Glutamatergic neuron (in vitro differentiated cells): ENCODE data around the gene IQSEC3. TPM values are rescaled to one million over a fixed set of nuclear protein-coding genes. Genes with fewer than 3 reads are reported as not detected.
"Not testable (repeated sequence)": the region's sequence is repeated elsewhere in the genome, so short reads cannot be mapped to it uniquely, and the experiment has no call there.

Experiments used
- DNase-seq: peaks from one replicate; pipeline ENCODE4 v3.0.0; 2022
- H3K27ac Mint-ChIP-seq: one replicate; pipeline ENCODE4 v1.8.0; 2020; ENCODE audit warnings: mild to moderate bottlenecking, mixed read lengths, inconsistent platforms; ENCODE audit not compliant: unreplicated experiment
- H3K27me3 Mint-ChIP-seq: one replicate; pipeline ENCODE4 v1.8.0; 2020; ENCODE audit warnings: mild to moderate bottlenecking, moderate library complexity, mixed read lengths, inconsistent platforms; ENCODE audit not compliant: unreplicated experiment
- H3K36me3 Mint-ChIP-seq: one replicate; pipeline ENCODE4 v1.8.0; 2020; ENCODE audit warnings: mild to moderate bottlenecking, mixed read lengths, inconsistent platforms; ENCODE audit not compliant: unreplicated experiment
- H3K4me1 Mint-ChIP-seq: one replicate; pipeline ENCODE4 v1.8.0; 2020; ENCODE audit warnings: mild to moderate bottlenecking, low read depth, mixed read lengths, inconsistent platforms; ENCODE audit not compliant: unreplicated experiment
- H3K4me3 Mint-ChIP-seq: one replicate; pipeline ENCODE4 v1.8.0; 2020; ENCODE audit warnings: mild to moderate bottlenecking, mixed read lengths, inconsistent platforms; ENCODE audit not compliant: unreplicated experiment
- H3K9me3 Mint-ChIP-seq: one replicate; pipeline ENCODE4 v1.8.0; 2020; ENCODE audit warnings: mild to moderate bottlenecking, moderate library complexity, mixed read lengths, inconsistent platforms; ENCODE audit not compliant: unreplicated experiment
- total RNA-seq: library from RNA; stranded (reverse); fragmentation: NEBNext Ultra II Directional; extraction: Animal tissue kit (Norgen Biotek cat#: 25700); gene quantifications from one replicate; pipeline ENCODE4 v1.2.1, GENCODE V29; 2021; ENCODE audit not compliant: unreplicated experiment
- TF ChIP-seq, protein P1 (sequence below): fragments of 200-600 bp; sonication (generic); IDR thresholded peaks from one replicate; pipeline ENCODE4 v1.5.0; 2021; ENCODE audit not compliant: partially characterized antibody, unreplicated experiment

The IQSEC3 gene
- total RNA-seq, 1 donor from 2014 or later = 41.4 TPM

GRCh38 chr12:49149-49548 lies 17.4 kb upstream of the IQSEC3 start:
- DNase-seq, H3K36me3 Mint-ChIP-seq, H3K4me3 Mint-ChIP-seq: not testable (repeated sequence)
- Mint-ChIP-seq H3K27ac (peak overlapping the region; percentile 2), H3K4me1 (peaks cover 11% of the 10 kb centered on the region), H3K9me3 (peaks cover 11% of the 10 kb centered on the region), H3K27me3 (peaks cover 11% of the 10 kb centered on the region)

GRCh38 chr12:51087-51486 lies 15.5 kb upstream of the IQSEC3 start:
- not testable (repeated sequence) for DNase-seq, H3K36me3 Mint-ChIP-seq

GRCh38 chr12:51962-52361 lies 14.6 kb upstream of the IQSEC3 start:
- not testable (repeated sequence) for H3K4me3 Mint-ChIP-seq, H3K27ac Mint-ChIP-seq, DNase-seq, H3K36me3 Mint-ChIP-seq, H3K4me1 Mint-ChIP-seq, H3K9me3 Mint-ChIP-seq, H3K27me3 Mint-ChIP-seq

More at GRCh38 chr12:51087-51486, 15.5 kb upstream of the IQSEC3 start:
- H3K9me3 Mint-ChIP-seq, H3K4me1 Mint-ChIP-seq, H3K27me3 Mint-ChIP-seq, H3K4me3 Mint-ChIP-seq, H3K27ac Mint-ChIP-seq: not testable (repeated sequence)

DNA sequence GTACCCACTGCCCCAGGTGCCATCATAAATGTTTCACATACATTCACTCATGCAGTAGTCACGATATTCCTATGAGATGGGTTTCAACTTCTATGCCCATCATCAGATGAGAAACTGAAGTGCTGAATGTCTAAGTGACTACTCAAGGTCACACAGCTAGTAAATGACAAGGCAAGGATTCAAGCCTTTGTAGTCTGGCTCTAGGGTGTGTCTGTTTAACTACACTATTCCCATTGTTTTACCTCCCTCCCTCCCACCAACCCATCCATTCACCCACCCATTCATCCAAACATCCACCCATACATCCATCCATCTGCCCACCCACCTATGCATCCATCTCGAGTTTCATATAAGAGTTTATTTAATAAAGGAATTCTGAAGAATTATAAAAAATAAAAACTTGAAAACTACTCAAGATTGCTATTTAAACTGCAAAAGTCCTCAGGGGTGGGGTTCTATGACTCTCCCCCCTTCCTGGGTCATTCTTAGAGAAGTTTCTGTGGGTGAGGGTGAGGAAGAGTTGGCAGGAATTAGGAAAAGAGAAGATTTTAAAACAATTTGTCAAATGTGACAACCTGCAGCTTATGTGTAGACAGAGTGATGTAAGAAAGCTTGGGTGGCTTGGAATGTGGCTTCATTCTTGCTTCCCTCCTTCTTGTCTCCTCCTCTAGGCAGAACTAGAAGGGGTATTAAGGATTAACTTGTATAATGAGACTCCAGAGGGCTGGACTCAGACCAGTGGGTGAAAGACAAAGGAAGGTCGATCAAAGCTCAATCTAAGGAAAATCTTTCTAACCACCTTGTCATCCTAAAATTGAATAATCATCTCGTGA lies 13.4 kb upstream of the IQSEC3 start:
- H3K27me3 Mint-ChIP-seq, H3K27ac Mint-ChIP-seq, H3K4me3 Mint-ChIP-seq: not testable (repeated sequence)

GRCh38 chr12:53735-54730 lies 12.5 kb upstream of the IQSEC3 start:
- Mint-ChIP-seq H3K27me3 (peaks cover 10% of the 10 kb centered on the region), H3K36me3 (peaks cover 20% of the 10 kb centered on the region), H3K4me1 (peaks cover 2% of the 10 kb centered on the region), H3K4me3 (no peak overlapping the region), H3K27ac (no peak overlapping the region), H3K9me3 (peaks cover 12% of the 10 kb centered on the region)
- TF ChIP-seq, protein P1, sequence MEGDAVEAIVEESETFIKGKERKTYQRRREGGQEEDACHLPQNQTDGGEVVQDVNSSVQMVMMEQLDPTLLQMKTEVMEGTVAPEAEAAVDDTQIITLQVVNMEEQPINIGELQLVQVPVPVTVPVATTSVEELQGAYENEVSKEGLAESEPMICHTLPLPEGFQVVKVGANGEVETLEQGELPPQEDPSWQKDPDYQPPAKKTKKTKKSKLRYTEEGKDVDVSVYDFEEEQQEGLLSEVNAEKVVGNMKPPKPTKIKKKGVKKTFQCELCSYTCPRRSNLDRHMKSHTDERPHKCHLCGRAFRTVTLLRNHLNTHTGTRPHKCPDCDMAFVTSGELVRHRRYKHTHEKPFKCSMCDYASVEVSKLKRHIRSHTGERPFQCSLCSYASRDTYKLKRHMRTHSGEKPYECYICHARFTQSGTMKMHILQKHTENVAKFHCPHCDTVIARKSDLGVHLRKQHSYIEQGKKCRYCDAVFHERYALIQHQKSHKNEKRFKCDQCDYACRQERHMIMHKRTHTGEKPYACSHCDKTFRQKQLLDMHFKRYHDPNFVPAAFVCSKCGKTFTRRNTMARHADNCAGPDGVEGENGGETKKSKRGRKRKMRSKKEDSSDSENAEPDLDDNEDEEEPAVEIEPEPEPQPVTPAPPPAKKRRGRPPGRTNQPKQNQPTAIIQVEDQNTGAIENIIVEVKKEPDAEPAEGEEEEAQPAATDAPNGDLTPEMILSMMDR = no peak
- no peak for DNase-seq

More for the DNA sequence above, 13.4 kb upstream of the IQSEC3 start:
- not testable (repeated sequence) for DNase-seq, H3K9me3 Mint-ChIP-seq, H3K4me1 Mint-ChIP-seq
- peaks cover 11% of the 10 kb centered on the region for H3K36me3 Mint-ChIP-seq

GRCh38 chr12:54750-55535 lies 11.6 kb upstream of the IQSEC3 start:
- TF ChIP-seq, protein P1 = no peak
- H3K4me1 Mint-ChIP-seq = peaks cover 2% of the 10 kb centered on the region
- no peak for DNase-seq
- H3K9me3 Mint-ChIP-seq = peaks cover 12% of the 10 kb centered on the region
- no peak overlapping the region for H3K4me3 Mint-ChIP-seq
- no peak overlapping the region for H3K27ac Mint-ChIP-seq
- peaks cover 27% of the 10 kb centered on the region for H3K36me3 Mint-ChIP-seq
- H3K27me3 Mint-ChIP-seq = peaks cover 10% of the 10 kb centered on the region
